Subcutaneous adipose tissue (tissue), 4 donors: ENCODE data around the gene SLC4A3. TPM values are rescaled to one million over a fixed set of nuclear protein-coding genes. Genes with fewer than 3 reads are reported as not detected.

Experiments
- total RNA-seq, 4 donors: library from RNA; depleted of rRNA; stranded (reverse); fragments of >200 nt; gene quantifications; one replicate each; pipeline ENCODE4 v1.1.0, GENCODE V29; 2016
- TF ChIP-seq, protein P1 (sequence below): fragments of 450-650 bp; IDR thresholded peaks from one replicate; pipeline ENCODE4 v1.5.1; 2016; ENCODE audit warnings: low read depth, mild to moderate bottlenecking, control low read depth, antibody characterized with exemption, moderate library complexity

Gene SLC4A3, protein sequence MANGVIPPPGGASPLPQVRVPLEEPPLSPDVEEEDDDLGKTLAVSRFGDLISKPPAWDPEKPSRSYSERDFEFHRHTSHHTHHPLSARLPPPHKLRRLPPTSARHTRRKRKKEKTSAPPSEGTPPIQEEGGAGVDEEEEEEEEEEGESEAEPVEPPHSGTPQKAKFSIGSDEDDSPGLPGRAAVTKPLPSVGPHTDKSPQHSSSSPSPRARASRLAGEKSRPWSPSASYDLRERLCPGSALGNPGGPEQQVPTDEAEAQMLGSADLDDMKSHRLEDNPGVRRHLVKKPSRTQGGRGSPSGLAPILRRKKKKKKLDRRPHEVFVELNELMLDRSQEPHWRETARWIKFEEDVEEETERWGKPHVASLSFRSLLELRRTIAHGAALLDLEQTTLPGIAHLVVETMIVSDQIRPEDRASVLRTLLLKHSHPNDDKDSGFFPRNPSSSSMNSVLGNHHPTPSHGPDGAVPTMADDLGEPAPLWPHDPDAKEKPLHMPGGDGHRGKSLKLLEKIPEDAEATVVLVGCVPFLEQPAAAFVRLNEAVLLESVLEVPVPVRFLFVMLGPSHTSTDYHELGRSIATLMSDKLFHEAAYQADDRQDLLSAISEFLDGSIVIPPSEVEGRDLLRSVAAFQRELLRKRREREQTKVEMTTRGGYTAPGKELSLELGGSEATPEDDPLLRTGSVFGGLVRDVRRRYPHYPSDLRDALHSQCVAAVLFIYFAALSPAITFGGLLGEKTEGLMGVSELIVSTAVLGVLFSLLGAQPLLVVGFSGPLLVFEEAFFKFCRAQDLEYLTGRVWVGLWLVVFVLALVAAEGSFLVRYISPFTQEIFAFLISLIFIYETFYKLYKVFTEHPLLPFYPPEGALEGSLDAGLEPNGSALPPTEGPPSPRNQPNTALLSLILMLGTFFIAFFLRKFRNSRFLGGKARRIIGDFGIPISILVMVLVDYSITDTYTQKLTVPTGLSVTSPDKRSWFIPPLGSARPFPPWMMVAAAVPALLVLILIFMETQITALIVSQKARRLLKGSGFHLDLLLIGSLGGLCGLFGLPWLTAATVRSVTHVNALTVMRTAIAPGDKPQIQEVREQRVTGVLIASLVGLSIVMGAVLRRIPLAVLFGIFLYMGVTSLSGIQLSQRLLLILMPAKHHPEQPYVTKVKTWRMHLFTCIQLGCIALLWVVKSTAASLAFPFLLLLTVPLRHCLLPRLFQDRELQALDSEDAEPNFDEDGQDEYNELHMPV
- 1 to 10 TPM in 3 of 4 donors, under 1 TPM in 1; 0.65 to 5.7 (median 1.8) TPM for total RNA-seq

DNA sequence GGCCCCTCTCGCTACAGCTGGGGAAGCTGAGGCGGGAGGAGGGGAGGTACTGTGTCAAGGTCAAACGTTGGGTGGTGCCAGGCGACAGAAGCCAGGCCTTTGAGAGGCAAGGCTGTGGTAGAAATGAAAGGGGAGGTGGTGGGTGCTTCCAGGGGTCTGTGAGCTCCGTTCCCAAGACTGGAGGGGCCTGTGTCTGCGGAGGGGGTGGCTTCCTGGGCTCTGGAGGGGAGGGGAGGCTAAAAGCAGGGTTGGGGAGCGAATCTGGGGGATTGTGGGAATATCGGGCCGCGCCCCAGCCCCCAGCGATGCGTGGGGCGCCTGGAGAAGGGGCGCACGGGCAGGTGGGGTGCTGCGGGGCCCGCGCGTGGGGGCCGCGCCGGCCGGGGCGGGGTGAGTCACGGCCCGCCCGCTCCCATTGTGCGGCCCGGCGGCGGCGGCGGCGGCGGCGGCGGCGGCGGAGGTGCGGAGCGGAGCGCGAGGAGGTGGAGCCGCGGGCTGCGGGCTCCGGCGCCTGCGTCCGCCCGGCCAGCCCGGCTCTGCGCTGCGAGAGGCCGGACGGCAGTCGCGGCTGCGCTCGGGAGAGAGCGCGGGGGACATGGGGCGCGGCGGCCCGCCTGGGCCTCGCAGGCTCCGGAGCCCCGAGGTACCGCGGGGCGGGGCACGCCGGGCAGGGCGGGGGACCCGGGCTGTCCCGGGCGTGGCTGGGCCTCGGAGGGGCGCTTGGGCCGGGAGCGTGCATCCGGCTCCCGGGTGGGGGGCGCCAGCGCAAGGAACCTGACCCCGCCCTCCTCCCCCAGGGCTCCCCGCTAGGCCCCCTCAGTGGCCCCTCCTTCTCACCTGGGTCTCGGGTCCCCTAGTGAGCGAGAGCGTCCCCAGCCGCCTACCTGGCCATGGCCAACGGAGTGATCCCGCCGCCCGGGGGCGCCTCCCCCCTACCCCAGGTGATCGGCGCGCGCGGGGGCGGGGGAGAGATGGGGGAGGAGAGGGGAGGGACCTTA, at the start of gene SLC4A3:
Gene SLC4A3 (plus strand): TSS at position 528 of the 998 bp plus-strand sequence. CDS start 363 bp downstream, at position 891.
- TF ChIP-seq, protein P1, sequence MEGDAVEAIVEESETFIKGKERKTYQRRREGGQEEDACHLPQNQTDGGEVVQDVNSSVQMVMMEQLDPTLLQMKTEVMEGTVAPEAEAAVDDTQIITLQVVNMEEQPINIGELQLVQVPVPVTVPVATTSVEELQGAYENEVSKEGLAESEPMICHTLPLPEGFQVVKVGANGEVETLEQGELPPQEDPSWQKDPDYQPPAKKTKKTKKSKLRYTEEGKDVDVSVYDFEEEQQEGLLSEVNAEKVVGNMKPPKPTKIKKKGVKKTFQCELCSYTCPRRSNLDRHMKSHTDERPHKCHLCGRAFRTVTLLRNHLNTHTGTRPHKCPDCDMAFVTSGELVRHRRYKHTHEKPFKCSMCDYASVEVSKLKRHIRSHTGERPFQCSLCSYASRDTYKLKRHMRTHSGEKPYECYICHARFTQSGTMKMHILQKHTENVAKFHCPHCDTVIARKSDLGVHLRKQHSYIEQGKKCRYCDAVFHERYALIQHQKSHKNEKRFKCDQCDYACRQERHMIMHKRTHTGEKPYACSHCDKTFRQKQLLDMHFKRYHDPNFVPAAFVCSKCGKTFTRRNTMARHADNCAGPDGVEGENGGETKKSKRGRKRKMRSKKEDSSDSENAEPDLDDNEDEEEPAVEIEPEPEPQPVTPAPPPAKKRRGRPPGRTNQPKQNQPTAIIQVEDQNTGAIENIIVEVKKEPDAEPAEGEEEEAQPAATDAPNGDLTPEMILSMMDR = no peak

- TF ChIP-seq, protein P1 = no peak
Observed at GRCh38 chr2:219578811-219579613, 48.4 kb upstream of the SLC4A3 start.

GRCh38 chr2:219581346-219581745, 46.1 kb upstream of the SLC4A3 start:
- TF ChIP-seq, protein P1 = no peak

GRCh38 chr2:219591091-219591490, 36.3 kb upstream of the SLC4A3 start:
- TF ChIP-seq, protein P1 = no peak

- TF ChIP-seq, protein P1 = no peak
Observed at GRCh38 chr2:219592736-219593135, 34.7 kb upstream of the SLC4A3 start.

DNA sequence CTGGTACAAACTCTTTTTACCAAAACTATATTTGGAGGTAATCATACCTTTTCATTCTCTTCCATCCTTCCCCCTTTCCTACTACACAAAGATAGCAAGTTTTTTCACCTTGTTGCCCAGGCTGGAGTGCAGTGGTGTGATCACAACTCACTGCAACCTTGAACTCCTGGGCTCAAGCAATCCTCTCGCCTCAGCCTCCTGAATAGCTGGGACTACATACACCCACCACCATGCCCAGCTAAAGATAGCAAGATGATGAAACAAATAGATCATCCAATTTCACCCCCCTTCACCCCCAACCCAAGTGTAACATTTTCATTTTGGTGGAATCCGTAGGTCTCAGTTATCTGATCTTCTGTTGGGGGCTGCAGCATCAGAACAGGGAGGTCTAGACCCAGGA, 34.3 kb upstream of the SLC4A3 start:
- TF ChIP-seq, protein P1 = no peak
